K562 (cell line): ENCODE data around the gene LY6G5B. TPM values are rescaled to one million over a fixed set of nuclear protein-coding genes. Genes with fewer than 3 reads are reported as not detected.

ENCODE experiments used
- ATAC-seq: fragments of 200-7000 bp; cut with Tn5 transposase; 3 replicates; pipeline ENCODE4 v1.9.1; 2020; ENCODE audit warnings: moderate library complexity
- BruUV-seq: library from RNA; stranded (reverse); fragments of 400-500 nt; replicated peaks from 2 replicates; lab custom pipeline; 2021; lab: Mats Ljungman, UMichigan
- CTCF ChIA-PET: fragments of 300-600 bp; formaldehyde crosslinking; extraction: SDS; loops from one replicate; lab custom pipeline; 2021; ENCODE audit warnings: low intra/inter-chr PET ratio; lab: Yijun Ruan, JAX
- POLR2A ChIA-PET: fragments of 300-600, 350-650 bp; sonication (Branson Sonifier 250); formaldehyde crosslinking; extraction: SDS; loops from one replicate; lab custom pipeline; 2021; ENCODE audit warnings: antibody characterized with exemption, inconsistent platforms; lab: Yijun Ruan, JAX
- DNase-seq, 4 experiments: peaks; one replicate each; pipeline versions ENCODE4 v3.0.0 to v3.0.0-alpha.2; 2011 to 2018; ENCODE audit warnings: low spot score in 3 of 4, mixed read lengths in 3 of 4; ENCODE audit errors: extremely low read depth in 1 of 4
- FAIRE-seq: peaks from 2 replicates; lab custom pipeline; 2011; peaks lifted over from hg19 to GRCh38; lab: Jason Lieb, UNC
- H2AFZ ChIP-seq: 2 replicates; pipeline ENCODE4 v1.6.0; 2011; ENCODE audit warnings: low read depth, low read length, control low read depth, inconsistent platforms
- H3K27ac ChIP-seq: fragments of 200-600 bp; 3 replicates; pipeline ENCODE4 v1.8.0; 2011; ENCODE audit warnings: low read depth, mild to moderate bottlenecking, control low read depth, inconsistent platforms, low read length, moderate library complexity, mixed read lengths; ENCODE audit errors: extremely low read depth
- H3K27me3 ChIP-seq, 2 experiments: fragments of 300-600 bp in 1 of 2; 2 replicates in 1 of 2; 3 replicates in 1 of 2; pipeline versions ENCODE4 v1.6.0 to v1.8.0; 2011; ENCODE audit warnings: inconsistent platforms in 2 of 2, low read length in 2 of 2, mild to moderate bottlenecking in 1 of 2, mixed read lengths in 1 of 2, moderate library complexity in 1 of 2; ENCODE audit not compliant: control insufficient read depth in 2 of 2, insufficient read depth in 2 of 2
- H3K36me3 ChIP-seq: fragments of 300-600 bp; 3 replicates; pipeline ENCODE4 v1.8.0; 2011; ENCODE audit warnings: mild to moderate bottlenecking, low read length, inconsistent platforms; ENCODE audit not compliant: control insufficient read depth, insufficient read depth
- H3K4me1 ChIP-seq, 2 experiments: fragments of 200-600 bp in 1 of 2; replicated peaks in 1 of 2; 2 replicates in 1 of 2; 3 replicates in 1 of 2; pipeline versions ENCODE4 v1.5.1 to v1.8.0; 2011; ENCODE audit warnings: inconsistent platforms in 2 of 2, low read length in 2 of 2, mild to moderate bottlenecking in 1 of 2, mixed read lengths in 1 of 2, moderate library complexity in 1 of 2; ENCODE audit not compliant: control insufficient read depth in 2 of 2, insufficient read depth in 2 of 2
- H3K4me2 ChIP-seq: 2 replicates; pipeline ENCODE4 v1.6.1; 2011; ENCODE audit warnings: low read length, control low read depth, inconsistent platforms, mixed read lengths; ENCODE audit not compliant: insufficient read depth
- H3K4me3 ChIP-seq: fragments of 200-600 bp; sonication (generic), shearing (Covaris generic); 2 replicates; pipeline ENCODE4 v1.5.1; 2016; ENCODE audit warnings: control low read depth, inconsistent platforms
- H3K79me2 ChIP-seq: fragments of 200-600 bp; 3 replicates; pipeline ENCODE4 v1.8.0; 2011; ENCODE audit warnings: low read length, inconsistent platforms; ENCODE audit not compliant: control insufficient read depth, insufficient read depth
- H3K9ac ChIP-seq, 2 experiments: 2 replicates each; pipeline versions ENCODE4 v1.6.0 to v1.6.1; 2011; ENCODE audit warnings: low read depth in 2 of 2, low read length in 2 of 2, control low read depth in 1 of 2, inconsistent platforms in 1 of 2, mild to moderate bottlenecking in 1 of 2, mixed read lengths in 1 of 2; ENCODE audit not compliant: insufficient read depth in 1 of 2
- H3K9me1 ChIP-seq: one replicate; pipeline ENCODE4 v1.6.0; 2011; ENCODE audit warnings: inconsistent platforms, mild to moderate bottlenecking, low read length, moderate library complexity; ENCODE audit not compliant: control insufficient read depth, insufficient read depth
- H3K9me3 ChIP-seq: replicated peaks from 2 replicates; pipeline ENCODE4 v1.5.1; 2011; ENCODE audit warnings: low read depth, low read length, inconsistent platforms; ENCODE audit not compliant: control insufficient read depth, insufficient read depth
- H4K20me1 ChIP-seq: replicated peaks from 2 replicates; pipeline ENCODE4 v1.6.1; 2011; ENCODE audit warnings: low read length, inconsistent platforms, mixed read lengths; ENCODE audit not compliant: control insufficient read depth, insufficient read depth
- DMBX1 ChIP-seq: fragments of 250-450 bp; sonication (Bioruptor Pico); IDR thresholded peaks from 2 replicates; pipeline ENCODE4 v1.8.0; 2022; ENCODE audit warnings: inconsistent platforms, mild to moderate bottlenecking, moderate library complexity, borderline replicate concordance
- TFAP4 ChIP-seq: sonication (generic); formaldehyde crosslinking; IDR thresholded peaks from 2 replicates; pipeline ENCODE4 v1.8.0; 2022; ENCODE audit warnings: missing genetic modification reagents, mild to moderate bottlenecking, moderate library complexity, borderline replicate concordance
- ZNF76 ChIP-seq: fragments of 250-450 bp; sonication (Bioruptor Pico); IDR thresholded peaks from 2 replicates; pipeline ENCODE4 v1.4.0; 2020; ENCODE audit warnings: mild to moderate bottlenecking, moderate library complexity, borderline replicate concordance
- WGBS: fragments of 100-300 bp; shearing (Covaris generic); methylation state at CpG from one replicate; pipeline ENCODE4 v1.1.6; 2016; ENCODE audit warnings: low coverage, mixed read lengths; ENCODE audit not compliant: insufficient coverage; ENCODE audit errors: missing lambda C conversion rate; 5-methylcytosine and 5-hydroxymethylcytosine counted together
- in situ Hi-C: fragments of 300-500 bp; cut with MboI; formaldehyde crosslinking; loops from 4 replicates; pipeline ENCODE4 v1.15.0; 2018; ENCODE audit warnings: inconsistent platforms, mixed read lengths
- intact Hi-C: fragments of 100-400 bp; cut with micrococcal nuclease; formaldehyde crosslinking; loops from 2 replicates; pipeline ENCODE4 v1.14.2; 2022
- polyA plus RNA-seq, 8 experiments: library from polyadenylated mRNA; depleted of rRNA in 4 of 8; stranded (reverse) in 5 of 8; unstranded in 3 of 8; fragments of >200 nt; fragmentation: Nextera tagmentation in 2 of 8; fragmentation: Illumina TruSeq in 1 of 8; extraction: Ambion mirVana in 2 of 8; extraction: Trizol in 1 of 8; gene quantifications; 2 replicates each; pipeline versions ENCODE4 v1.2.1 to v1.2.3, GENCODE V29; 2011 to 2014; ENCODE audit warnings: inconsistent platforms in 1 of 8, missing spikeins in 1 of 8
- total RNA-seq, 7 experiments: library from RNA; depleted of rRNA in 6 of 7; stranded (reverse); fragments of >200 nt in 6 of 7; fragmentation: Illumina TruSeq in 2 of 7; extraction: Trizol in 2 of 7; gene quantifications; 2 replicates each; pipeline versions ENCODE4 v1.2.1 to v1.2.3, GENCODE V29; 2011 to 2021; ENCODE audit warnings: low replicate concordance in 1 of 7

LY6G5B gene
- total and polyA plus RNA-seq, 9 of the 15 experiments (the other 6 are each of a cell fraction or from before 2014, with no cell fraction given) = 6.0 to 27.0 (median 7.5) TPM

- Histone ChIP-seq H3K9me1 (no peaks in the 10 kb centered on the region), H4K20me1 (no peaks in the 10 kb centered on the region), H3K4me3 (no peak within 1 kb of the TSS), H3K9ac (peak within 1 kb of the TSS in 1 of 2 experiments; percentile 31; a peak in 1 of 4 replicates), H3K79me2 (no peaks in the 10 kb centered on the region), H3K4me1 (peaks cover 26 to 31% of the 10 kb centered on the region in 2 experiments), H3K9me3 (no peaks in the 10 kb centered on the region), H3K27ac (no peak within 1 kb of the TSS), H2AFZ (no peak within 1 kb of the TSS), H3K27me3 (no peaks in the 10 kb centered on the region), H3K4me2 (no peak within 1 kb of the TSS), H3K36me3 (peaks cover 6% of the 10 kb centered on the region; the same call in 1 of the 3 replicates)
- ATAC-seq (no peak), FAIRE-seq (no peak), DNase-seq (no peak)
- CTCF ChIA-PET = no interaction called here
- 15% methylated on average over 4 of the region's 4 CpGs for WGBS
- in situ Hi-C loops = no loop called here
- intact Hi-C loops = no loop called here
- no TSS peak for BruUV-seq
- POLR2A ChIA-PET = interaction anchor here (0.6 to 15.0 kb wide), 10 partner anchors 10 to 367 kb away, joined by 3 to 236 read pairs (median 6); partner anchors contain the start of genes ABHD16A, CLIC1, CSNK2B and DDAH2
- TF ChIP-seq DMBX1 (CRISPR knock-in tag) (no peak), ZNF76 (CRISPR knock-in tag) (no peak), TFAP4 (0 out of 2 replicates have a peak, but pooled peaks have one; percentile 26)
These were observed 51.7 kb downstream of the LY6G5B start, which contains the start of gene LY6G6C for GRCh38 chr6:31721351-31722020. Gene LY6G6C (minus strand): TSS chr6:31721746. CDS start chr6:31721679, 67 bp downstream.
